Activated T-helper 17 cell treated with anti-CD3 and anti-CD28 coated beads, Interleukin-2, amount 50 U/mL, for 72 hours (primary cell): ENCODE results near the gene KRTAP10-12. TPM values are rescaled to one million over a fixed set of nuclear protein-coding genes. Genes with fewer than 3 reads are reported as not detected.

Experiments used
- ATAC-seq: fragments of 150-1000 bp; cut with Tn5 transposase; replicated peaks from 2 replicates; pipeline ENCODE4 v1.10.0; 2021; ENCODE audit warnings: mild to moderate bottlenecking, moderate library complexity
- H3K27ac Mint-ChIP-seq: one replicate; pipeline ENCODE4 v1.8.0; 2022; ENCODE audit warnings: mixed read lengths
- H3K27me3 Mint-ChIP-seq: one replicate; pipeline ENCODE4 v1.8.0; 2022; ENCODE audit warnings: mixed read lengths
- H3K36me3 Mint-ChIP-seq: one replicate; pipeline ENCODE4 v1.8.0; 2022; ENCODE audit warnings: low read depth, mild to moderate bottlenecking, mixed read lengths
- H3K4me1 Mint-ChIP-seq: one replicate; pipeline ENCODE4 v1.8.0; 2022; ENCODE audit warnings: mixed read lengths
- H3K4me3 Mint-ChIP-seq: one replicate; pipeline ENCODE4 v1.8.0; 2022; ENCODE audit warnings: mild to moderate bottlenecking, mixed read lengths
- H3K9me3 Mint-ChIP-seq: one replicate; pipeline ENCODE4 v1.8.0; 2022; ENCODE audit warnings: mixed read lengths
- total RNA-seq, 2 donors: library from RNA; stranded (reverse); gene quantifications; one replicate each; pipeline ENCODE4 v1.2.3, GENCODE V29; 2022

KRTAP10-12 gene
- total RNA-seq, 2 donors from 2014 or later = not detected

DNA sequence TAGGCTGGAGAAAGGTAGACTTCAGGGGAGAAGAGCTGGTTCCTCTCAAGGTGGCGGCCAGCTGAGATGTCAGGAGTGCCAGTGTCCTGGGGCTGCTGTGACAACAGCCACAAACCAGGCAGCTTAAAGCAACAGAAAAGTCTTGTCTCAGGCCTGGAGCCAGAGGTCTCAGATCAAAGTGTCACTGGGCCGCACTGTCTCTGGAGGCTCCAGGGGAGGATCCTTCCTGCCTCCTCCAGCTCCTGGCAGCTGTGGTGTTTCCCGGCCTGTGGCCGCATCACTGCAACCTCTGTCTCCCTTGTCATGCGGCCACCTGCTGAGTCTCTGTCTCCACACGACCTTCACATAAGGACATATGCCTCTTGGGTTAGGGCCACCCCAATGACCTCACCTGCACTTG, 38.8 kb downstream of the KRTAP10-12 start:
- Mint-ChIP-seq H3K9me3 (no peaks in the 10 kb centered on the region), H3K4me1 (peaks cover 4% of the 10 kb centered on the region), H3K36me3 (no peaks in the 10 kb centered on the region), H3K4me3 (no peak overlapping the region), H3K27me3 (no peaks in the 10 kb centered on the region), H3K27ac (no peak overlapping the region)
- ATAC-seq = no peak

DNA sequence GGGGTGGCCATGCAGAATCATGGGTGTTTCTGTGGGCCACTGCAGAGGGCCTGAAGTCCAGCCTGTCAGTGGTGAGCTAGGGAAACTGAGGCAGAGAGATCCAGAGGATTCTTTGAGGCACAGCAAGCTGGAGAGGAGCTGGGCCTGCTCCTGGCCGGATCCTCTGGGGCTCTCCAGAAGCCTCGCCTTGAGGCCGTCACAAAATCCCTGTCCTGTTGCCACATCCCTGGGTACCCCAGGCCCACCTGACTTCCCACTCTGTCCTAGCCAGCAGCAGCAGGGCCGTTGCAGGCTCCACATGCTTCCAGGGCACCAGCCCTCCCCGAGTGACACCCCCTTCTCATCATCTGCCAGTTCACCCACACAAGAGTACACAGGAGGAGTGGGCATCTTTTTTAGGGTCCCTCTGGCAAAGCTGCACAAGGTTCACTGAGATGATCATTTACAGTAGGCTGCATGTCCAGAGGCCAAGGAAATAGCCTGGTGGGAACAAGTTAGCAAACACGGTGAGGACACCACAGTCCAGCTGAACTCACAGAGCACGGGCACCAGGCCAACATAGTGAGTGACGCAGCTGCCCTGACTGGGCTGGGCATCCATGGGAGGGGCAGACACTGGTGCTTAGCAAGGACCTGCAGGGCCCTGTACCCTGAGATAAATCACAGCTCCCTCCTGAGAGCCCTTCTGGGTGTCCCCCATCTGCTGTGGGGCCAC, 39.5 kb downstream of the KRTAP10-12 start:
- Mint-ChIP-seq H3K9me3 (no peaks in the 10 kb centered on the region), H3K4me1 (peaks cover 4% of the 10 kb centered on the region), H3K27me3 (no peaks in the 10 kb centered on the region), H3K27ac (no peak overlapping the region), H3K4me3 (no peak overlapping the region), H3K36me3 (no peaks in the 10 kb centered on the region)
- ATAC-seq = no peak

DNA sequence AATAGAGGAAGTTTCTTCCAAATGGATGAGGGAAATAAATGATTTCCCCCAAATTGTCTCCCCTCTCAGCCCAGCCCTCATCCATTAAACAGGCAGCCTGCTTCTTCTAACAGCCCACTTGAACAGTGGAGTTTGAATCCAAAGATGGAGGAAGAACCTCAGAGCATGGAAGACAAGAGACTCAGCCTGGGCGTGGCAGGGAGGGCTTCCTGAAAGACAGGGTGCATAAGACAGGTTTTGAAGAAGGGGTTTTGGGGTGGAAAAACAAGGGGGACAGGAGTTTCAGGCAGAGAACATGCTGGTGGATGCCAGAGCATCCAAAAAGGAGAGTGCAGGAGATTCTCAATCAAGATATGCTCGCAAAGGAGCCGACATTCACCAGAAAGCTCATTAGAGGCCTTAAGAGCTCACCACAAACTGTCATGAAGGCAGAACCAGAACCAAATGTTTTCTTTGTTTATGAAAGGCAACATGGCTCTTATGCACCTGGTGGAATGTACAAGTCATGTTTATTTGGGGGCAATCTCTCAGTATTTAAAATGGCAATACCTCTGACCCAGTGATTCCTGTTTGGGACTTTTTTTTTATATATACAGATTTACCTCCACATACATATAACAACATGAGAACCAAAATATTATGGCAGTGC, 40.9 kb downstream of the KRTAP10-12 start:
- peaks cover 4% of the 10 kb centered on the region for H3K4me1 Mint-ChIP-seq
- H3K4me3 Mint-ChIP-seq = no peak overlapping the region
- peak overlapping the region; percentile 17 for H3K27ac Mint-ChIP-seq
- no peaks in the 10 kb centered on the region for H3K9me3 Mint-ChIP-seq
- no peaks in the 10 kb centered on the region for H3K27me3 Mint-ChIP-seq
- no peaks in the 10 kb centered on the region for H3K36me3 Mint-ChIP-seq
- ATAC-seq = no peak

DNA sequence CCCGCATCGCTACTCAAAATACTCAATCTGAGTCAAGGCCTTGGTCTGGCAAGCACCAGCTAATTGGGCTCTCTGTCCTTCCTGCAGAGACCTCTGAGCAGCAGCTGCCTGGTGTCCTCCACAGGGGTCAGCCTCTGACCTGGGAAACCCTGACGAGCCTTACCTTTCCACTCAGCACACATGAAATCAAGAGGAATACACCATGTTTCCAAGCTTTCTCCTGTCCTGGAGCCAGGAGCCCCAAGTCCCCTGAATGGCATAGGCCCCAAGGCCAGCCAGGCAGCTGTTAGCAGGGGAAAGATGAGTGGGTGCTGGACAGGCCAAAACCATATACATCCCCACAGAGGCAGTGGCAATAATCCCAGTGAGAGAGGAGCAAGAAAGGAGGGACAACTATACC, 41.6 kb downstream of the KRTAP10-12 start:
- no peaks in the 10 kb centered on the region for H3K9me3 Mint-ChIP-seq
- H3K27me3 Mint-ChIP-seq = no peaks in the 10 kb centered on the region
- H3K4me1 Mint-ChIP-seq = peaks cover 4% of the 10 kb centered on the region
- no peaks in the 10 kb centered on the region for H3K36me3 Mint-ChIP-seq
- no peak overlapping the region for H3K27ac Mint-ChIP-seq
- no peak for ATAC-seq
- H3K4me3 Mint-ChIP-seq = no peak overlapping the region

DNA sequence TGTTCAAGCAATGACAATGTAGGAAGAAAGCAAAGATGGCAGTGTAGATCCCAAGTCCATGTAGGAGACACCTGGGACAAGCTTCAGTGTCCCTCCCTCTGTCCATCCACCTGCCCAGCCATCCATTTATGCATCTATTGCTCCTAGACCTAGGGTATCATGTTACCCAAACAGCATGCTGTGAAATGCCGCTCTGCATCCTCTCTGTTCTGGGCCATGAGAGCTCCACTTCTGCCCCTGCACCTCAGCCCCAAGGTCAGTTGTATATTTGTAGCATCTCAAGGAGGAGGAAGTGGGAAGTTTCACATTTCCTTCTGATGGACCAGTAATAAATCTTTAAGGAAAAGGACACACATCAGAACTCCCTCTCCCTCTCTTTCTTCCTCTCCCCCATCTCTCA, 42.3 kb downstream of the KRTAP10-12 start:
- H3K9me3 Mint-ChIP-seq = no peaks in the 10 kb centered on the region
- peaks cover 4% of the 10 kb centered on the region for H3K4me1 Mint-ChIP-seq
- no peak overlapping the region for H3K4me3 Mint-ChIP-seq
- no peaks in the 10 kb centered on the region for H3K36me3 Mint-ChIP-seq
- no peak overlapping the region for H3K27ac Mint-ChIP-seq
- no peak for ATAC-seq
- H3K27me3 Mint-ChIP-seq = no peaks in the 10 kb centered on the region

DNA sequence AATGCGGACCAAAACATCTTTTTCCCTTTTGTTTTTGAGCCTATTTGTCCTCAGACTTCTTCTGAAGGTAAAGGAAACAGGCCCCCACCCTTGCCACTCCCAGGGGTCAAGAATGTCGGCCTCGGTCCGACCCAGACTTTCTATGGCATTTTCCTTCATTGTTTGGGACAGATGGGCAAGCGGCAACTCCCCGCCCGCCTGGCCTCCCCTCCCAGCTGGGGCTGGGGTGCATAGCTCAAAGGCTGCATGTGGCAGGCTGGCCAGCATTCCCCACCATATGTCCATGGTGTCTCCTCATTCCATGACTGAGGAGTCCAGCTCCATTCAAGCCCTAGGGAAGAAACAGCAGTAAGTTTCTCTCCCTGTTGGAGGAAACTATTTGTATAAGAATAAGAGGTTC, 43.8 kb downstream of the KRTAP10-12 start:
- Mint-ChIP-seq H3K27me3 (no peaks in the 10 kb centered on the region), H3K36me3 (no peaks in the 10 kb centered on the region), H3K9me3 (no peaks in the 10 kb centered on the region), H3K4me1 (peaks cover 4% of the 10 kb centered on the region), H3K27ac (no peak overlapping the region), H3K4me3 (no peak overlapping the region)
- ATAC-seq = no peak

DNA sequence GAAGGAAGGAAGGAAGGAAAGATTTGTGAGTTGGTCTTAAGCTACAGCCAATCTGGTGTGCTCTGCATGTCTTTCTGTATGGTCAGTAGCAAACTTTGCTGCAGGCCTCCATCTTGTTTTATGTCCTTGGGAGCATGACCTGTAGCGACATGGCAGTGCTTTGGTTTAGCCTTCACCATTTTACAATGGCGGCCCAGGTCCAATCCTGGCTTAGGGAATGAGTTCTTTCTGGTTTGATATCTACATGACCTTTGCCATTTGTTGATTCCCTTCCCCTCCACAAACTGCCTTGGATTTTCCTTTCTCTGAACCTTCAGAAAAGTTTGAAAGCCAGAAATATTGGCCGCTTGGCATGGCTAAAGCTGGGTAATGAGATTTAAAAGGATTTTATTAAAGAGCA, 44.9 kb downstream of the KRTAP10-12 start:
- Mint-ChIP-seq H3K36me3 (no peaks in the 10 kb centered on the region), H3K4me3 (no peak overlapping the region), H3K4me1 (peaks cover 4% of the 10 kb centered on the region), H3K9me3 (no peaks in the 10 kb centered on the region), H3K27ac (peak overlapping the region; percentile 61), H3K27me3 (no peaks in the 10 kb centered on the region)
- no peak for ATAC-seq

DNA sequence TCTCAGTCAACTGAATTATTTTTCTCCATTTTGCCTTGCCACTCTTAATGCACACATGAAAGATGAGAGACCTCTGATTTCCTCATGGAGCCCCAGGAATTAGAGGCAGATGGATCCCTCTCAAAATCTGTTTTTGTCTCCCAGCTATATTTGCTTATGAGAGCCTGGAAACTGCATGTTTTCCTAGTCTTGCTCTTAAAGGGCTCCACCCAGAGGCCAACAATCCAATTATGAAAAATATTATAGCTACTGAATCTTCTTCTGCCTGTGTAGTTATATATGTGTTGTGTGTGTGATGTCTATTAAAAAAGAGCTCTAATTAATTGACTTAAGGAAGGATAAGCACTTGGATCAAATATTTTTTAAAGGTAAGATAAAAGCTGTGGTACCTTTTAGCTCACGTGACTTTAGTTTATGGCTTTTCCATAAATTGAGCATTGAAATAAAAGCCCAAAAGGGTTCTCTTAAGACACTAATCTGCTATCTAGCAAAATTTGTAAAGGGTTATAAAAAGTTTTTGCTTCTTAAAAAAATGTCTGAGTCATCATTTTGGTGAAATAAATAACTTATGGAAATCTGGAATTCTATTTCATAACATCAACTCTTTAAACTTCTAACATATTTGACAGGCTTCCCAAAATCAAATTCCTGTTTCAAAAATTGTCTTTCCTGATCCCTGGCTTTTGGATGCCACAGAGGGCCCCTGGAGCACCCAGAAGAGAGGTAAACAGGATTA, 45.6 kb downstream of the KRTAP10-12 start:
- ATAC-seq = no peak
- no peaks in the 10 kb centered on the region for H3K4me1 Mint-ChIP-seq
- no peaks in the 10 kb centered on the region for H3K27me3 Mint-ChIP-seq
- H3K27ac Mint-ChIP-seq = peak overlapping the region; percentile 61
- H3K36me3 Mint-ChIP-seq = no peaks in the 10 kb centered on the region
- H3K4me3 Mint-ChIP-seq = no peak overlapping the region
- no peaks in the 10 kb centered on the region for H3K9me3 Mint-ChIP-seq

Other genes starting within 250 kb of the KRTAP10-12 start
- gene LRRC3, start 241.7 kb upstream of the KRTAP10-12 start, total RNA-seq = 1 to 10 TPM; 3.5 TPM
- not detected for gene KRTAP10-1, start 157.0 kb upstream of the KRTAP10-12 start, total RNA-seq
- not detected for gene KRTAP10-2, start 145.7 kb upstream of the KRTAP10-12 start, total RNA-seq
- gene KRTAP10-3, start 138.4 kb upstream of the KRTAP10-12 start, total RNA-seq = not detected
- gene KRTAP10-4, start 123.4 kb upstream of the KRTAP10-12 start, total RNA-seq = not detected
- gene KRTAP10-5, start 116.6 kb upstream of the KRTAP10-12 start, total RNA-seq = not detected
- not detected for gene KRTAP10-6, start 104.7 kb upstream of the KRTAP10-12 start, total RNA-seq
- gene KRTAP10-7, start 96.6 kb upstream of the KRTAP10-12 start, total RNA-seq = not detected
- not detected for gene KRTAP10-8, start 85.1 kb upstream of the KRTAP10-12 start, total RNA-seq
- not detected for gene KRTAP10-9, start 70.1 kb upstream of the KRTAP10-12 start, total RNA-seq
- not detected for gene KRTAP10-10, start 59.8 kb upstream of the KRTAP10-12 start, total RNA-seq
- not detected for gene KRTAP10-11, start 50.8 kb upstream of the KRTAP10-12 start, total RNA-seq
- not detected for gene KRTAP12-4, start 42.5 kb upstream of the KRTAP10-12 start, total RNA-seq
- not detected for gene KRTAP12-3, start 39.2 kb upstream of the KRTAP10-12 start, total RNA-seq
- gene KRTAP12-2, start 30.2 kb upstream of the KRTAP10-12 start, total RNA-seq = not detected
- gene KRTAP12-1, start 15.0 kb upstream of the KRTAP10-12 start, total RNA-seq = not detected
- gene TSPEAR, start 14.4 kb downstream of the KRTAP10-12 start, total RNA-seq = under 1 TPM in 1 of 2 donors, not detected in 1; 0.08 TPM
- gene UBE2G2, start 104.6 kb downstream of the KRTAP10-12 start, total RNA-seq = 100 to 1,000 TPM in 1 of 2 donors, 10 to 100 TPM in 1; 88.9 to 136 TPM
- gene SUMO3, start 120.9 kb downstream of the KRTAP10-12 start, total RNA-seq = 10 to 100 TPM; 52.6 to 86.2 TPM
- gene PTTG1IP, start 176.5 kb downstream of the KRTAP10-12 start, total RNA-seq = 10 to 100 TPM; 76.5 to 78.8 TPM
- 100 to 1,000 TPM; 240 to 302 TPM for gene ITGB2, start 223.7 kb downstream of the KRTAP10-12 start, total RNA-seq
- gene SLX9, start 242.9 kb downstream of the KRTAP10-12 start, total RNA-seq = 10 to 100 TPM; 28.6 to 56.7 TPM